B cell (primary cell): ENCODE data around the gene HHIPL2. TPM values are rescaled to one million over a fixed set of nuclear protein-coding genes. Genes with fewer than 3 reads are reported as not detected.

Experiments
- ATAC-seq: fragments of 200-7000 bp; cut with Tn5 transposase; one replicate; pipeline ENCODE4 v1.10.0; 2021; ENCODE audit warnings: low read depth, mild to moderate bottlenecking, moderate number of reproducible peaks, moderate library complexity
- CTCF ChIA-PET: fragments of 350-600 bp; sonication (Branson Sonifier 250); formaldehyde crosslinking; loops from one replicate; lab custom pipeline; 2021; ENCODE audit warnings: antibody characterized with exemption, inconsistent platforms; lab: Charles Lee
- POLR2A ChIA-PET: fragments of 350-600 bp; sonication (Branson Sonifier 250); formaldehyde crosslinking; loops from one replicate; lab custom pipeline; 2021; ENCODE audit warnings: antibody characterized with exemption; lab: Charles Lee
- DNase-seq: peaks from one replicate; pipeline ENCODE4 v3.0.0; 2013
- H2AFZ ChIP-seq: 2 replicates; pipeline ENCODE4 v1.6.1; 2012; ENCODE audit warnings: mild to moderate bottlenecking, low read depth, low read length; ENCODE audit not compliant: insufficient read depth, poor library complexity, severe bottlenecking
- H3K27ac ChIP-seq, 2 donors: 1 replicate in 1 of 2; 2 replicates in 1 of 2; pipeline ENCODE4 v1.5.1; 2012 to 2013; ENCODE audit warnings: low read length in 2 of 2, mild to moderate bottlenecking in 2 of 2, moderate library complexity in 1 of 2
- H3K27me3 ChIP-seq, 4 experiments: fragments of 200-600 bp in 1 of 4; sonication (generic) in 1 of 4; replicated peaks in 1 of 4; 1 replicate in 2 of 4; 2 replicates in 2 of 4; pipeline versions ENCODE4 v1.6.1 to v1.7.0; 2013 to 2016; ENCODE audit warnings: low read length in 3 of 4, mild to moderate bottlenecking in 2 of 4, mixed read lengths in 1 of 4, moderate library complexity in 1 of 4; ENCODE audit not compliant: insufficient read depth in 4 of 4, control insufficient read depth in 3 of 4; ENCODE audit errors: control extremely low read depth in 1 of 4
- H3K36me3 ChIP-seq, 2 experiments: replicated peaks in 1 of 2; 1 replicate in 1 of 2; 2 replicates in 1 of 2; pipeline versions ENCODE4 v1.6.1 to v1.7.1; 2013; ENCODE audit warnings: low read length in 1 of 2; ENCODE audit not compliant: insufficient read depth in 2 of 2, control insufficient read depth in 1 of 2; ENCODE audit errors: control extremely low read depth in 1 of 2, extremely low read depth in 1 of 2
- H3K4me1 ChIP-seq, 2 donors: fragments of 200-600 bp in 1 of 2; sonication (generic) in 1 of 2; 1 replicate in 1 of 2; 2 replicates in 1 of 2; pipeline versions ENCODE4 v1.5.1 to v1.6.1; 2013 to 2017; ENCODE audit warnings: low read length in 2 of 2; ENCODE audit not compliant: control insufficient read depth in 2 of 2, insufficient read depth in 2 of 2
- H3K4me2 ChIP-seq: replicated peaks from 2 replicates; pipeline ENCODE3; 2012; ENCODE audit warnings: mild to moderate bottlenecking, low read depth, low read length; ENCODE audit not compliant: poor library complexity, severe bottlenecking
- H3K4me3 ChIP-seq, 5 experiments: fragments of 200-600 bp in 1 of 5; sonication (generic) in 1 of 5; 1 replicate in 3 of 5; 2 replicates in 2 of 5; pipeline versions ENCODE4 v1.5.1 to v1.7.0; 2011 to 2016; ENCODE audit warnings: low read length in 4 of 5, mild to moderate bottlenecking in 4 of 5, low read depth in 2 of 5, control low read depth in 1 of 5, moderate library complexity in 1 of 5; ENCODE audit not compliant: insufficient read depth in 1 of 5; ENCODE audit errors: control extremely low read depth in 1 of 5, extremely low read depth in 1 of 5
- H3K79me2 ChIP-seq: fragments of 200-600 bp; sonication (generic); one replicate; pipeline ENCODE4 v1.6.0; 2016; ENCODE audit warnings: low read length; ENCODE audit not compliant: control insufficient read depth, insufficient read depth
- H3K9ac ChIP-seq: fragments of 200-600 bp; sonication (generic); 2 replicates; pipeline ENCODE4 v1.6.1; 2017; ENCODE audit warnings: mild to moderate bottlenecking, low read length, moderate library complexity
- H3K9me3 ChIP-seq, 3 donors: one replicate each; pipeline versions ENCODE4 v1.6.1 to v1.7.1; 2013; ENCODE audit warnings: low read length in 2 of 3; ENCODE audit not compliant: control insufficient read depth in 2 of 3, insufficient read depth in 1 of 3; ENCODE audit errors: control extremely low read depth in 1 of 3
- H4K20me1 ChIP-seq: 2 replicates; pipeline ENCODE4 v1.6.0; 2012; ENCODE audit warnings: mild to moderate bottlenecking, low read length; ENCODE audit not compliant: insufficient read depth, control insufficient read depth, poor library complexity, severe bottlenecking
- H3K27ac Mint-ChIP-seq: one replicate; pipeline ENCODE4 v1.8.0; 2021; ENCODE audit warnings: mixed read lengths
- H3K27me3 Mint-ChIP-seq: one replicate; pipeline ENCODE4 v1.8.0; 2021; ENCODE audit warnings: mixed read lengths
- H3K4me1 Mint-ChIP-seq: one replicate; pipeline ENCODE4 v1.8.0; 2021; ENCODE audit warnings: mixed read lengths
- H3K4me3 Mint-ChIP-seq: one replicate; pipeline ENCODE4 v1.8.0; 2021; ENCODE audit warnings: mixed read lengths
- H3K9me3 Mint-ChIP-seq: one replicate; pipeline ENCODE4 v1.8.0; 2022; ENCODE audit warnings: mixed read lengths; ENCODE audit not compliant: insufficient read depth
- EZH2 ChIP-seq: IDR thresholded peaks from 2 replicates; pipeline ENCODE4 v1.6.1; 2012; ENCODE audit warnings: borderline replicate concordance, low read depth, mild to moderate bottlenecking, moderate library complexity, low read length; ENCODE audit not compliant: insufficient read depth, poor library complexity, severe bottlenecking
- WGBS: methylation state at CpG from one replicate; pipeline ENCODE4 v1.1.5; 2013; ENCODE audit warnings: missing lambda C conversion rate; ENCODE audit not compliant: insufficient coverage; 5-methylcytosine and 5-hydroxymethylcytosine counted together
- intact Hi-C: fragments of 100-400 bp; cut with micrococcal nuclease; formaldehyde crosslinking; loops from one replicate; pipeline ENCODE4 v1.10.0; 2022
- polyA minus RNA-seq: library from RNA; depleted of rRNA, polyadenylated mRNA; stranded (reverse); fragments of >200 nt; gene quantifications from 2 replicates; pipeline ENCODE4 v1.2.3, GENCODE V29; 2012
- polyA plus RNA-seq: library from polyadenylated mRNA; depleted of rRNA; stranded (reverse); fragments of >200 nt; gene quantifications from 2 replicates; pipeline ENCODE4 v1.2.3, GENCODE V29; 2012
- total RNA-seq, 2 donors: library from RNA; stranded (reverse); fragments of 120-200 nt in 1 of 2; gene quantifications; 1 replicate in 1 of 2; 2 replicates in 1 of 2; pipeline versions ENCODE4 v1.2.3 to v1.2.4, GENCODE V29; 2013 to 2022
- TF ChIP-seq, protein P1 (sequence below): fragments of 200-600 bp; IDR thresholded peaks from one replicate; pipeline ENCODE4 v1.8.0; 2022; ENCODE audit warnings: antibody characterized with exemption, mild to moderate bottlenecking

Gene HHIPL2
- total RNA-seq (0.99 and 1.3 TPM in 2 replicates), polyA plus RNA-seq (0.62 and 0.63 TPM in 2 replicates), polyA minus RNA-seq (0.36 and 0.94 TPM in 2 replicates)
- 0.56 TPM for total RNA-seq (2013)

DNA sequence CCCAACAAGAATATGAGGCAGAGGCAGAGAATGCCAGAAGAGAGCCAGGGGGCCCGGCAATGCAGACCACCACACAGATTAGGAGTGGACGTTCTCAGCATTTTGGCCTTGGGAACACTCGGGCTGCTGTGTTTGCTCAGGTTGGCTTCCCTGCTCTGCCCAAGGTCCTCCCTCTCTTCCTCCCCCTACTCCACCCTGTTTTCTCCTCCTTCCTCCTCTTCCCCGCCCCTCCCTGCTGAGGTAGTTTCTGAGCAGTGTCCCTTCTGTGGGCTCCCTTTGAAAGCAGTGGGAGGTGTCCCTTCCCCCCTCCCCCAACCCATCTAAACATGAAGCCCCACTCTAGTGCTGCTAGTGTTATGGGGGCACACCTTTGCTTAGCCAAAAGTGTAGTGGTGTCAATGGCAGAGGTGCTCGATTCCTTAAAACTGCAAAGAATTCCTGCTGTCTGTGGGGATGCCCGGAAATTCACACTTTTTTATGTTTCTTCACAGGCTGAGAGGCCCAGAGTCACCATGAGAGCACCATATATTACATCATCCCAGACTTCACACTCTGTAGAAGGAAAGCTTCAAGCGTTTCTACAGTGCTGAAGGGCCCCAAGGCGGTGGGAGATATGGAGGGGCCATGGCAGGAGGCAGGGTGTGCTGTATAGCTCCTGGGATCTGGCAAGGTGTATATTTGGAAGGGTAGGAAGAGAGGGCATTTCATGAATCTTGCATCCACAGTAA, at the start of gene HHIPL2:
TSS of gene HHIPL2 (minus strand) at position 161 of the 728 bp plus-strand sequence. CDS start at position 101, 60 bp downstream.
- Histone ChIP-seq H3K27me3 (peaks cover 0 to 16% (median 7%) of the 10 kb centered on the region in 4 experiments), H3K27ac (no peak within 1 kb of the TSS), H3K36me3 (no peaks in the 10 kb centered on the region), H3K9me3 (no peaks in the 10 kb centered on the region), H3K79me2 (no peaks in the 10 kb centered on the region), H4K20me1 (no peaks in the 10 kb centered on the region), H3K4me2 (no peak within 1 kb of the TSS), H3K4me1 (no peaks in the 10 kb centered on the region), H3K9ac (no peak within 1 kb of the TSS), H2AFZ (no peak within 1 kb of the TSS), H3K4me3 (no peak within 1 kb of the TSS)
- ATAC-seq (no peak), DNase-seq (no peak)
- 78% methylated on average over 6 of the region's 8 CpGs for WGBS
- Mint-ChIP-seq H3K4me1 (peaks cover 2% of the 10 kb centered on the region), H3K27me3 (peaks cover 23% of the 10 kb centered on the region), H3K9me3 (no peaks in the 10 kb centered on the region), H3K4me3 (no peak within 1 kb of the TSS), H3K27ac (no peak within 1 kb of the TSS)
- ChIA-PET CTCF (no interaction called here), POLR2A (no interaction called here)
- TF ChIP-seq EZH2, result no peak
- TF ChIP-seq, protein P1, sequence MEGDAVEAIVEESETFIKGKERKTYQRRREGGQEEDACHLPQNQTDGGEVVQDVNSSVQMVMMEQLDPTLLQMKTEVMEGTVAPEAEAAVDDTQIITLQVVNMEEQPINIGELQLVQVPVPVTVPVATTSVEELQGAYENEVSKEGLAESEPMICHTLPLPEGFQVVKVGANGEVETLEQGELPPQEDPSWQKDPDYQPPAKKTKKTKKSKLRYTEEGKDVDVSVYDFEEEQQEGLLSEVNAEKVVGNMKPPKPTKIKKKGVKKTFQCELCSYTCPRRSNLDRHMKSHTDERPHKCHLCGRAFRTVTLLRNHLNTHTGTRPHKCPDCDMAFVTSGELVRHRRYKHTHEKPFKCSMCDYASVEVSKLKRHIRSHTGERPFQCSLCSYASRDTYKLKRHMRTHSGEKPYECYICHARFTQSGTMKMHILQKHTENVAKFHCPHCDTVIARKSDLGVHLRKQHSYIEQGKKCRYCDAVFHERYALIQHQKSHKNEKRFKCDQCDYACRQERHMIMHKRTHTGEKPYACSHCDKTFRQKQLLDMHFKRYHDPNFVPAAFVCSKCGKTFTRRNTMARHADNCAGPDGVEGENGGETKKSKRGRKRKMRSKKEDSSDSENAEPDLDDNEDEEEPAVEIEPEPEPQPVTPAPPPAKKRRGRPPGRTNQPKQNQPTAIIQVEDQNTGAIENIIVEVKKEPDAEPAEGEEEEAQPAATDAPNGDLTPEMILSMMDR, result no peak
- intact Hi-C loops, result no loop called here

DNA sequence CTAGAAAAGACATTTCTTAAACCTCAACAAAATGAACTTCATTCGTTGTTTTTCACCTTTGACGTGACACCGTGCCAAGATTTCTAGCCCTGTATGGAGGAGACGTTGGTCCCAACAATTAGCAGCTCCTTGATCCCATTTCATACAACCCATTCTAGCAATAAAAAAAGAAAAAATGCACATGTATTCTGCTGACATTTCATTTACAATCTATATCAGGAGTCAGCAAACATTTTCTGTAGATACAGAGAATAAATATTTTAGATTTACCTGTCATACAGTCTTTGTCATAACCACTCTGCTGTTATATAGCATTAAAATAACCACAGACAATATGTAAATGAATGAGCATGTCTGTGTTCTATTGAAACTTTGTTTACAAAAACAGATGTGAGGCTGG, 48.8 kb upstream of the HHIPL2 start:
- Mint-ChIP-seq H3K27me3 (no peaks in the 10 kb centered on the region), H3K4me1 (no peaks in the 10 kb centered on the region), H3K27ac (no peak overlapping the region), H3K9me3 (no peaks in the 10 kb centered on the region), H3K4me3 (no peak overlapping the region)
- Histone ChIP-seq H3K79me2 (no peaks in the 10 kb centered on the region), H3K4me1 (no peaks in the 10 kb centered on the region), H3K9ac (no peak overlapping the region), H3K36me3 (no peaks in the 10 kb centered on the region), H3K4me3 (no peak overlapping the region), H3K9me3 (no peaks in the 10 kb centered on the region), H3K27ac (no peak overlapping the region), H3K4me2 (no peak overlapping the region), H4K20me1 (no peaks in the 10 kb centered on the region), H2AFZ (no peak overlapping the region), H3K27me3 (no peaks in the 10 kb centered on the region)
- DNase-seq, result no peak
- ChIA-PET POLR2A (no interaction called here), CTCF (no interaction called here)
- no peak for ATAC-seq
- TF ChIP-seq EZH2, result no peak
- TF ChIP-seq, protein P1, result no peak
- intact Hi-C loops, result no loop called here
- WGBS, result 97% methylated on average over 4 of the region's 4 CpGs
